Measurements from ENCODE around the gene TRA2B. TPM values are rescaled to one million over a fixed set of nuclear protein-coding genes. Genes with fewer than 3 reads are reported as not detected.

TRA2B gene
- polyA plus RNA-seq, 1 donor from 2014 or later: 637 TPM

- Histone ChIP-seq H3K27ac (ENCODE audit: low read length) (no peak overlapping the region), H3K9me2 (ENCODE audit: insufficient read depth, low read length) (no peaks in the 10 kb centered on the region), H3K9ac (ENCODE audit: low read length) (no peak overlapping the region), H3K4me2 (ENCODE audit: low read length) (no peak overlapping the region), H4K20me1 (ENCODE audit: insufficient read depth) (no peaks in the 10 kb centered on the region), H3K79me2 (replicated peaks; ENCODE audit: insufficient read depth, low read length) (no peaks in the 10 kb centered on the region), H3K36me3 (ENCODE audit: insufficient read depth, low read length) (no peaks in the 10 kb centered on the region), H3F3A (ENCODE audit: insufficient read depth, low read length, poor library complexity, severe bottlenecking) (no peaks in the 10 kb centered on the region), H3K27me3 (ENCODE audit: insufficient read depth, low read depth, low read length) (no peaks in the 10 kb centered on the region), H3K4me3 (ENCODE audit: low read length) (no peak overlapping the region), H3K9me3 (ENCODE audit: low read length) (no peaks in the 10 kb centered on the region), H2AFZ (ENCODE audit: low read depth, low read length) (no peak overlapping the region)
- TF ChIP-seq TAF1 (IDR thresholded peaks at IDR 0.05; ENCODE audit: low read depth) (no peak), POLR2AphosphoS5 (IDR thresholded peaks at IDR 0.05) (no peak), SMC3 (conservative IDR thresholded peaks at IDR 0.05; ENCODE audit: poor library complexity) (no peak), RAD21 (conservative IDR thresholded peaks at IDR 0.05) (no peak), REST (IDR thresholded peaks at IDR 0.05; ENCODE audit: borderline replicate concordance) (no peak), EZH2 (IDR thresholded peaks at IDR 0.05; ENCODE audit: borderline replicate concordance, insufficient read depth, low read length, poor library complexity, severe bottlenecking) (no peak), EP300 (conservative IDR thresholded peaks at IDR 0.05; ENCODE audit: poor library complexity, severe bottlenecking) (no peak), MXI1 (conservative IDR thresholded peaks at IDR 0.05; ENCODE audit: poor library complexity, severe bottlenecking) (no peak), CTCF (IDR thresholded peaks at IDR 0.05; ENCODE audit: poor library complexity, severe bottlenecking) (no peak)
Observed at GRCh38 chr3:185966655-185967054, 28.8 kb upstream of the TRA2B start.

GRCh38 chr3:185965496-185965895 lies 27.7 kb upstream of the TRA2B start:
- no peak overlapping the region for H3K9ac ChIP-seq (ENCODE audit: low read length)
- TF ChIP-seq SMC3 (conservative IDR thresholded peaks at IDR 0.05; ENCODE audit: poor library complexity) (no peak), REST (IDR thresholded peaks at IDR 0.05; ENCODE audit: borderline replicate concordance) (no peak), EZH2 (IDR thresholded peaks at IDR 0.05; ENCODE audit: borderline replicate concordance, insufficient read depth, low read length, poor library complexity, severe bottlenecking) (no peak), TAF1 (IDR thresholded peaks at IDR 0.05; ENCODE audit: low read depth) (no peak), POLR2AphosphoS5 (IDR thresholded peaks at IDR 0.05) (no peak), MXI1 (conservative IDR thresholded peaks at IDR 0.05; ENCODE audit: poor library complexity, severe bottlenecking) (no peak), EP300 (conservative IDR thresholded peaks at IDR 0.05; ENCODE audit: poor library complexity, severe bottlenecking) (no peak), CTCF (IDR thresholded peaks at IDR 0.05; ENCODE audit: poor library complexity, severe bottlenecking) (no peak), RAD21 (conservative IDR thresholded peaks at IDR 0.05) (no peak)
- no peaks in the 10 kb centered on the region for H3K36me3 ChIP-seq (ENCODE audit: insufficient read depth, low read length)
- no peak overlapping the region for H2AFZ ChIP-seq (ENCODE audit: low read depth, low read length)
- H3K79me2 ChIP-seq (replicated peaks; ENCODE audit: insufficient read depth, low read length): no peaks in the 10 kb centered on the region
- no peak overlapping the region for H3K4me3 ChIP-seq (ENCODE audit: low read length)
- no peaks in the 10 kb centered on the region for H3K9me3 ChIP-seq (ENCODE audit: low read length)
- H3K27ac ChIP-seq (ENCODE audit: low read length): no peak overlapping the region
- H4K20me1 ChIP-seq (ENCODE audit: insufficient read depth): no peaks in the 10 kb centered on the region
- H3F3A ChIP-seq (ENCODE audit: insufficient read depth, low read length, poor library complexity, severe bottlenecking): no peaks in the 10 kb centered on the region
- no peak overlapping the region for H3K4me2 ChIP-seq (ENCODE audit: low read length)
- no peaks in the 10 kb centered on the region for H3K9me2 ChIP-seq (ENCODE audit: insufficient read depth, low read length)
- H3K27me3 ChIP-seq (ENCODE audit: insufficient read depth, low read depth, low read length): no peaks in the 10 kb centered on the region
